MM.1S (cell line): ENCODE results near the gene IGF2.

ENCODE experiments used
- DNase-seq: peaks from one replicate; pipeline ENCODE4 v3.0.0-alpha.2; 2015
- H2AFZ ChIP-seq: fragments of 300-600 bp; sonication (generic); 2 replicates; pipeline ENCODE4 v1.6.0; 2016; ENCODE audit warnings: antibody characterized with exemption, low read length
- H3F3A ChIP-seq: fragments of 300-600 bp; sonication (generic); 2 replicates; pipeline ENCODE4 v1.6.1; 2016; ENCODE audit warnings: mild to moderate bottlenecking, antibody characterized with exemption, low read length, moderate library complexity, mixed read lengths; ENCODE audit not compliant: insufficient read depth
- H3K27ac ChIP-seq: fragments of 300-600 bp; sonication (generic); 2 replicates; pipeline ENCODE4 v1.5.1; 2016; ENCODE audit warnings: mild to moderate bottlenecking, low read length
- H3K27me3 ChIP-seq: fragments of 300-600 bp; sonication (generic); replicated peaks from 2 replicates; pipeline ENCODE4 v1.6.0; 2016; ENCODE audit warnings: low read length; ENCODE audit not compliant: insufficient read depth
- H3K36me3 ChIP-seq: fragments of 300-600 bp; sonication (generic); replicated peaks from 2 replicates; pipeline ENCODE4 v1.6.1; 2016; ENCODE audit warnings: mild to moderate bottlenecking, low read length, mixed read lengths; ENCODE audit not compliant: insufficient read depth
- H3K4me1 ChIP-seq: fragments of 300-600 bp; sonication (generic); 2 replicates; pipeline ENCODE4 v1.6.1; 2016; ENCODE audit warnings: low read length, mixed read lengths
- H3K4me2 ChIP-seq: fragments of 300-600 bp; sonication (generic); 2 replicates; pipeline ENCODE4 v1.6.0; 2016; ENCODE audit warnings: low read depth, low read length
- H3K4me3 ChIP-seq: fragments of 300-600 bp; sonication (generic); 2 replicates; pipeline ENCODE4 v1.5.1; 2016; ENCODE audit warnings: low read length, mixed read lengths
- H3K79me2 ChIP-seq: fragments of 300-600 bp; sonication (generic); 2 replicates; pipeline ENCODE4 v1.6.1; 2016; ENCODE audit warnings: mixed run types, low read length, mixed read lengths
- H3K9ac ChIP-seq: fragments of 300-600 bp; sonication (generic); 2 replicates; pipeline ENCODE4 v1.6.1; 2016; ENCODE audit warnings: low read length, mixed read lengths
- H3K9me2 ChIP-seq: fragments of 300-600 bp; sonication (generic); replicated peaks from 2 replicates; pipeline ENCODE4 v1.6.1; 2016; ENCODE audit warnings: mild to moderate bottlenecking, low read length, mixed read lengths; ENCODE audit not compliant: insufficient read depth
- H3K9me3 ChIP-seq: fragments of 300-600 bp; sonication (generic); replicated peaks from 2 replicates; pipeline ENCODE4 v1.6.1; 2016; ENCODE audit warnings: mild to moderate bottlenecking, low read length, mixed read lengths; ENCODE audit not compliant: insufficient read depth
- H4K20me1 ChIP-seq: fragments of 300-600 bp; sonication (generic); 2 replicates; pipeline ENCODE4 v1.6.1; 2016; ENCODE audit warnings: mild to moderate bottlenecking, low read length, moderate library complexity, mixed read lengths; ENCODE audit not compliant: insufficient read depth
- EZH2 ChIP-seq: fragments of 300-600 bp; sonication (generic); optimal IDR thresholded peaks from 2 replicates; pipeline ENCODE3; 2017; ENCODE audit warnings: low read depth, mild to moderate bottlenecking, antibody characterized with exemption, low read length, mixed read lengths
- EZH2phosphoT487 ChIP-seq: fragments of 300-600 bp; sonication (generic); IDR thresholded peaks from 2 replicates; pipeline ENCODE4 v1.6.1; 2018; ENCODE audit warnings: antibody characterized with exemption, low read length
- TF ChIP-seq, protein P1 (sequence below): fragments of 300-600 bp; sonication (generic); IDR thresholded peaks from 2 replicates; pipeline ENCODE4 v1.5.1; 2016; ENCODE audit warnings: antibody characterized with exemption, low read length, mixed read lengths

IGF2 gene

GRCh38 chr11:2113776-2114175 lies 25.4 kb downstream of the IGF2 start:
- Histone ChIP-seq H3F3A (no peaks in the 10 kb centered on the region), H2AFZ (no peak overlapping the region), H3K27ac (no peak overlapping the region), H3K79me2 (no peaks in the 10 kb centered on the region), H3K4me1 (no peaks in the 10 kb centered on the region), H3K9ac (no peak overlapping the region), H3K9me2 (no peaks in the 10 kb centered on the region), H3K36me3 (no peaks in the 10 kb centered on the region), H3K9me3 (no peaks in the 10 kb centered on the region), H3K4me3 (no peak overlapping the region), H3K27me3 (peaks cover 96% of the 10 kb centered on the region), H4K20me1 (no peaks in the 10 kb centered on the region), H3K4me2 (no peak overlapping the region)
- no peak for DNase-seq
- TF ChIP-seq EZH2phosphoT487: no peak
- no peak for TF ChIP-seq EZH2
- TF ChIP-seq, protein P1, sequence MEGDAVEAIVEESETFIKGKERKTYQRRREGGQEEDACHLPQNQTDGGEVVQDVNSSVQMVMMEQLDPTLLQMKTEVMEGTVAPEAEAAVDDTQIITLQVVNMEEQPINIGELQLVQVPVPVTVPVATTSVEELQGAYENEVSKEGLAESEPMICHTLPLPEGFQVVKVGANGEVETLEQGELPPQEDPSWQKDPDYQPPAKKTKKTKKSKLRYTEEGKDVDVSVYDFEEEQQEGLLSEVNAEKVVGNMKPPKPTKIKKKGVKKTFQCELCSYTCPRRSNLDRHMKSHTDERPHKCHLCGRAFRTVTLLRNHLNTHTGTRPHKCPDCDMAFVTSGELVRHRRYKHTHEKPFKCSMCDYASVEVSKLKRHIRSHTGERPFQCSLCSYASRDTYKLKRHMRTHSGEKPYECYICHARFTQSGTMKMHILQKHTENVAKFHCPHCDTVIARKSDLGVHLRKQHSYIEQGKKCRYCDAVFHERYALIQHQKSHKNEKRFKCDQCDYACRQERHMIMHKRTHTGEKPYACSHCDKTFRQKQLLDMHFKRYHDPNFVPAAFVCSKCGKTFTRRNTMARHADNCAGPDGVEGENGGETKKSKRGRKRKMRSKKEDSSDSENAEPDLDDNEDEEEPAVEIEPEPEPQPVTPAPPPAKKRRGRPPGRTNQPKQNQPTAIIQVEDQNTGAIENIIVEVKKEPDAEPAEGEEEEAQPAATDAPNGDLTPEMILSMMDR: no peak

DNA sequence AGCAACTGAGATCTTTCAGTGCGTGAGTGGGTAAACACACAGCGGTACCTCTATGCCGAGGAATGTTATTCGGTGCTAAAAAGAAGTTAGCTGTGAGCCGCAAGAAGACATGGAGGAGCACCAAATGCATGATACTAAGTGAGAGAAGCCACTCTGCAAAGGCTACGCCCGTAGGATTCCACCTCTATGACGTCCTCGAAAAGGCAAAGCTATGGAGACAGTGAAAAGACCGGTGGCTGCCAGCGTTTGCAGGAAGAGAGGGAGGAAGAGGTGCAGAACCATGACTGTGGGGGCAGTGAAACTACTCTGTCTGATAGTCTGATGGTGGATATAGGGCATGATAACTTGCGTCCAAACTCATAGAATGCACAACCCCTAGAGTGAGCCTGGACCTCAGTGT lies 28.7 kb downstream of the IGF2 start:
- DNase-seq: no peak
- H3K4me1 ChIP-seq: no peaks in the 10 kb centered on the region
- H3K4me2 ChIP-seq: no peak overlapping the region
- no peaks in the 10 kb centered on the region for H3F3A ChIP-seq
- H3K9ac ChIP-seq: no peak overlapping the region
- TF ChIP-seq EZH2phosphoT487 (no peak), EZH2 (no peak)
- TF ChIP-seq, protein P1: no peak
- H3K9me3 ChIP-seq: no peaks in the 10 kb centered on the region
- H3K4me3 ChIP-seq: no peak overlapping the region
- no peak overlapping the region for H2AFZ ChIP-seq
- no peak overlapping the region for H3K27ac ChIP-seq
- peaks cover 85% of the 10 kb centered on the region for H3K27me3 ChIP-seq
- no peaks in the 10 kb centered on the region for H3K9me2 ChIP-seq
- H3K79me2 ChIP-seq: no peaks in the 10 kb centered on the region
- no peaks in the 10 kb centered on the region for H3K36me3 ChIP-seq
- H4K20me1 ChIP-seq: no peaks in the 10 kb centered on the region

- Histone ChIP-seq H3K9me2 (no peaks in the 10 kb centered on the region), H3K79me2 (no peaks in the 10 kb centered on the region), H4K20me1 (no peaks in the 10 kb centered on the region), H3K4me2 (no peak overlapping the region), H3K27ac (no peak overlapping the region), H3K9ac (no peak overlapping the region), H2AFZ (no peak overlapping the region), H3K27me3 (peaks cover 84% of the 10 kb centered on the region), H3K36me3 (no peaks in the 10 kb centered on the region), H3F3A (no peaks in the 10 kb centered on the region), H3K9me3 (no peaks in the 10 kb centered on the region), H3K4me1 (no peaks in the 10 kb centered on the region), H3K4me3 (no peak overlapping the region)
- TF ChIP-seq, protein P1: no peak
- no peak for TF ChIP-seq EZH2phosphoT487
- no peak for TF ChIP-seq EZH2
- no peak for DNase-seq
Measured at GRCh38 chr11:2109541-2110019, 29.6 kb downstream of the IGF2 start.
